ENCODE measurements around the gene PLA2G2F.

PLA2G2F gene, protein sequence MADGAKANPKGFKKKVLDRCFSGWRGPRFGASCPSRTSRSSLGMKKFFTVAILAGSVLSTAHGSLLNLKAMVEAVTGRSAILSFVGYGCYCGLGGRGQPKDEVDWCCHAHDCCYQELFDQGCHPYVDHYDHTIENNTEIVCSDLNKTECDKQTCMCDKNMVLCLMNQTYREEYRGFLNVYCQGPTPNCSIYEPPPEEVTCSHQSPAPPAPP

GRCh38 chr1:20138961-20139550 lies at the start of gene PLA2G2F:
Gene PLA2G2F (plus strand): TSS chr1:20139323. CDS start chr1:20139428, 105 bp downstream.
- no peak for DNase-seq (ENCODE audit: low read depth)

- DNase-seq (ENCODE audit: low read depth): no peak
Observed at GRCh38 chr1:20089328-20090077, 49.6 kb upstream of the PLA2G2F start.

DNA sequence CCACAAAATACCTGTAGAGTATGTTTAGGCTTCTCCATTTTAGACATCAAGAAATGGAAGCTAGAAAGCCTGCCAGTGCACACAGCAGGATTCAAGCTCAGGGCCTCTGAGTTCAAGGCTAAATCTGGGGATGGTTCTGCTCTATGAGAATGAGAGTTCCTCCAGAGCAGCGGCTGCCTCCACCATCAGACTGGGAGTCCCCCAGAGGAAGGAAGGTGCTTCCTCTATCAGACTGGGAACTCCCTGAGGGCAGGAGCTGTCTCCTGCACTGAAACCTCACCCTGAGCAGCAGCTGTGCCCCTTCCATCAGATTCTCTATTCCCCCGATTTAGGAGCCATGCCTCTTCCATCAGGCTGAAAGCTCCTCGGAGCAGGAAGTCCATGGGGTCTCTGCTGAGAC lies 49.0 kb upstream of the PLA2G2F start:
- no peak for DNase-seq (ENCODE audit: low read depth)

DNA sequence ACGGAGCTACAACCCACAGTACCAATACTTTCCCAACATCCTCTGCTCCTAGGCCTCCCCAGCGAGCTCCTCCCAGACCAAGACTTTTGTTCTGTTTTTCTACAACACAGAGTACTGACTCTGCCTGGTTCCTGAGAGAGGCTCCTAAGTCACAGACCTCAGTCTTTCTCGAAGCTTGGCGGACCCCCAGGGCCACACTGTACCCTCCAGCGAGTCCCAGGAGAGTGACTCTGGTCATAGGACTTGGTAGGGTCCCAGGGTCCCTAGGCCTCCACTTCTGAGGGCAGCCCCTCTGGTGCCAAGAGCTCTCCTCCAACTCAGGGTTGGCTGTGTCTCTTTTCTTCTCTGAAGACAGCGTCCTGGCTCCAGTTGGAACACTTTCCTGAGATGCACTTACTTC lies 48.5 kb upstream of the PLA2G2F start:
- DNase-seq (ENCODE audit: low read depth): no peak

DNA sequence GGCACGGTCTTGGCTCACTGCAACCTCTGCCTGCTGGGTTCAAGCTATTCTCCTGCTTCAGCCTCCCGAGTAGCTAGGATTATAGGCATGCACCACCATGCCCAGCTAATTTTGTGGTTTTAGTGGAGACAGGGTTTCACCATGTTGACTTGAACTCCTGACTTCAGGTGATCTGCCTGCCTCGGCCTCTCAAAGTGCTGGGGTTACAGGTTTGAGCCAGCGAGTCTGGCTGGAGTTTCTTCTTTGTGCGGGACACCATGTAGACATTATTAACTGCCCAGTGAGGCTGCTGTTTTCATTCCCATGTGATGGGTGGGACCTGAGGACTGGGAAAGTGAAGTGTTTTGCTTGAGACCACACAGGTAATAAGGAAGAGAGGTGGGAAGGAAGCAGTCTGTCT lies 45.8 kb upstream of the PLA2G2F start:
- DNase-seq (ENCODE audit: low read depth): no peak

DNA sequence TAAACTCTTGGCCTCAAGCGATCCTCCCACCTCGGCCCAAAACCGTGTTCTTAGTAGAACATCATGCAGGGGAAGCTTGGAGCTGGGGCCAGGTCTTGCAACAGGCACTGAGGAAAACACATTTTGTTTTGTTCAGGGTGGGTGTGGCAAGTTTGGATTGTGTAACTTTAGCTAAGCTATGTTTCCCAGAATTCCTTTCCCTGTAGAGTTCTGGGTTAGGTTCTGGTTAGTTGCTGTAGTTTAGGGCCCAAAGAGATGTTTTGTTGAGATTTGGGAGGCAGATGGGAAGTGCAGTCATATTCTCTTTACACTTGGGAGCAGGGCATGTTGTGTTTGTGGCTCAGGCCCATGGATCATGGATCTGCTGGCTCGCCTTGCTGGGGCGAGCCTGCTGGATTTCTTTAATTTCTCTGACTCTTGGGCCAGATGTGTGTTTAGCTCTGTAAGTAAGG lies 45.2 kb upstream of the PLA2G2F start:
- peak; percentile 36 for DNase-seq (ENCODE audit: low read depth)

- DNase-seq (ENCODE audit: low read depth): no peak
Observed at GRCh38 chr1:20095564-20096434, 43.3 kb upstream of the PLA2G2F start.

DNA sequence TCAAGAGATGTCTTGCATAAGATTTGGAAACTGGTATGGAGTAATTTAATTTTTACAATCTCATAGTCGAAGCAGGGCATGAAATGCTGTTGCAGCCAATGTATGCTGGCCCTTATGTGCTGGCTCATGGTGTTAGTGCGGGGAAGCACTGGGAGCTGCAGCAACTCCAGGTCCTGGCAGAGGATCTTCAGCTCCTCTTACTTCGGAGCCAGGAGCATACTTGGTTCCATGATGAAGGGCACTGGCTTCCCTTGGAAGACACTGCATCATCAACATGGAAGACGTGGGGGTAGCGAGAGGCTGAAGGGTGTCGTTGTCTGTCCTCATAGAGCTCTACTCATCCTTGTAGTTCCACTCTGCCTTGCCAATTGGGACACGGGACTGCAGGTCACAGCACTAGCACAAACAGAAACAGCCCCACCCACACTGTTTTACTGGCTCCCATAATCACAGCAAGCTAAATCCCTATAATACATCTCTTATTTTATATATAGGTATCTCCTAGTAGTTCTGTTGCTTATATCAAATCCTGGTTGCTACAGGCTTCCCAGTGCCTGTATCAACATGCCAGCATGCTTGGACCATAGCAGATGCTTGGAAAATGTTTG lies 42.2 kb upstream of the PLA2G2F start:
- no peak for DNase-seq (ENCODE audit: low read depth)

- no peak for DNase-seq (ENCODE audit: low read depth)
Observed at GRCh38 chr1:20099533-20099932, 39.6 kb upstream of the PLA2G2F start.

GRCh38 chr1:20100632-20101355 lies 38.3 kb upstream of the PLA2G2F start:
- peak; percentile 45 for DNase-seq (ENCODE audit: low read depth)

DNA sequence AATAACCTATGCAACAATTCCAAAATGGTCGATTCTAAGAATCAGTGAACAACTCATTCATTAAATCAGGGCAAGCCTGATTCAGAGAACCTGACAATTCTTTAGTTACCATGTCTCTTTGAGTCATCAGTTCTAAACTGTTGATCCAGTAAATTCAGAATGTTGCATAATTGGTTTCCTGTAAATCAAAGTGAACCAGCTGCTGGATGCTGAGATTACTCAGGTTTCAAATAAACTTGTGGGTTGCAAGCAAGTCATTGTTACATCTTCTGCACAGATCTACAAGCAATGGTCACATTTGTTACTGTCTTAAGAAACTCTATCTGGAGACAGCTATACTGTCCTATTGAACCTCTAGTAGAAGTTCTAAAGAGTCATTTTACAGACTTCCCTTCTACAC lies 36.2 kb upstream of the PLA2G2F start:
- DNase-seq (ENCODE audit: low read depth): peak; percentile 78

GRCh38 chr1:20105856-20106255 lies 33.3 kb upstream of the PLA2G2F start:
- no peak for DNase-seq (ENCODE audit: low read depth)

DNA sequence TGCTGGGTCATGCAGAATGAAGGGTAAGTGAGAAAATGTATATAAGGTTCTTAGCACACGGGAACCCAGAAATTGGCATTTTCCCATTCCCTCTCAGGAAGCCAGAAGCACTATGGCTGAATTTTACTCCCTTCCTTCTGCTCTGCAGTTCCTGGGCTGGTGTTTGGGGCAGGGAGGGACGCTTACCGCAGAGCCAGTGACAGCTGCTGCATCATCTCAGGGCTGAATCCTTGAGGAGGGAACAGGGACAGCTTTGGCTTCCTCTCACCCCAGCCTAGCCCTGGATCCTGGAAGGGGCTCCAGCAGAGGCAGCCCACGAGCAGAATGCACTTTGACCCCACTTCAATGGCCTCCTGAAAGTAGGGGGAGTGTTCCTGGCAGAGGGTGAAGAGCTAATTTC lies 31.8 kb upstream of the PLA2G2F start:
- DNase-seq (ENCODE audit: low read depth): no peak

- DNase-seq (ENCODE audit: low read depth): no peak
Observed at GRCh38 chr1:20107796-20108195, 31.3 kb upstream of the PLA2G2F start.

- no peak for DNase-seq (ENCODE audit: low read depth)
Observed at GRCh38 chr1:20108366-20109123, 30.6 kb upstream of the PLA2G2F start.

GRCh38 chr1:20109223-20109856 lies 29.8 kb upstream of the PLA2G2F start:
- DNase-seq (ENCODE audit: low read depth): no peak

DNA sequence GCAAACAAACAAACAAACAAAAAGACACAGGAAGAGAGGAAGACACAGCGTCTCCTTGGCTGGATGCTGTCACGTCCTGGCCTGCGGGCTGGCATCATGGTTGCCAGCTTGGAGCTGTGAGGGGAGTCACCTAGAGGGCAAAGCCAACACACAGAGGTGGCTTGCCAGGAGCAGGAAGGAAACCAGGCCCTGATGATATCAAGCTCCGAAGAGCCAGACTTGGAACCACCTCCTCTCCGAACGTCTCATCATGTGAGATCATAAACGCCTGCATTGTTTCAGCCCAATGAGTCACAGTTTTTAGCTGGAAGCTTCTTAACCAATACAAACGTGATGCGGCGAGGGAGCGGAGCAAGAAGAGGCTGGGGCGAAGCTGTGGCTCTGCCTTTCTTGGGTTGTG lies 28.4 kb upstream of the PLA2G2F start:
- DNase-seq (ENCODE audit: low read depth): peak; percentile 56

GRCh38 chr1:20111452-20111851 lies 27.7 kb upstream of the PLA2G2F start:
- no peak for DNase-seq (ENCODE audit: low read depth)

- DNase-seq (ENCODE audit: low read depth): no peak
Observed at GRCh38 chr1:20112279-20113000, 26.7 kb upstream of the PLA2G2F start.
